A673 (cell line): ENCODE data around the gene KIF9. TPM values are rescaled to one million over a fixed set of nuclear protein-coding genes. Genes with fewer than 3 reads are reported as not detected.

Experiments used
- Bru-seq: library from RNA; stranded (reverse); fragments of 400-500 nt; gene quantifications from one replicate; lab custom pipeline; 2021; lab: Mats Ljungman, UMichigan
- BruChase-seq, 2 experiments: library from RNA; stranded (reverse); fragments of 400-500 nt; gene quantifications; one replicate each; lab custom pipeline; 2021; lab: Mats Ljungman, UMichigan
- BruUV-seq: library from RNA; stranded (reverse); fragments of 400-500 nt; replicated peaks from 2 replicates; lab custom pipeline; 2021; lab: Mats Ljungman, UMichigan
- CTCF ChIA-PET: fragments of 300-600 bp; sonication (Branson Sonifier 250); formaldehyde crosslinking; loops from one replicate; lab custom pipeline; 2022; ENCODE audit warnings: antibody characterized with exemption; lab: Charles Lee
- POLR2A ChIA-PET: fragments of 300-600 bp; sonication (Branson Sonifier 250); formaldehyde crosslinking; loops from one replicate; lab custom pipeline; 2022; ENCODE audit warnings: antibody characterized with exemption; ENCODE audit not compliant: low non-redundant PET; lab: Charles Lee
- DNase-seq: peaks from one replicate; pipeline ENCODE4 v3.0.0-alpha.2; 2015; ENCODE audit warnings: low spot score
- H3K27ac ChIP-seq: fragments of 200-600 bp; sonication (generic); 2 replicates; pipeline ENCODE4 v1.5.1; 2016; ENCODE audit warnings: mixed run types, low read depth, mild to moderate bottlenecking, mixed read lengths, antibody characterized with exemption, low read length; ENCODE audit not compliant: poor library complexity, severe bottlenecking
- H3K27me3 ChIP-seq: fragments of 200-600 bp; sonication (generic); replicated peaks from 2 replicates; pipeline ENCODE4 v1.6.1; 2017; ENCODE audit warnings: mixed run types, low read depth, mild to moderate bottlenecking, mixed read lengths, antibody characterized with exemption, low read length; ENCODE audit not compliant: insufficient read depth, poor library complexity
- H3K36me3 ChIP-seq: fragments of 200-600 bp; sonication (generic); 2 replicates; pipeline ENCODE4 v1.6.1; 2016; ENCODE audit warnings: mixed run types, mild to moderate bottlenecking, mixed read lengths, antibody characterized with exemption, low read length; ENCODE audit not compliant: insufficient read depth, poor library complexity, severe bottlenecking
- H3K4me1 ChIP-seq: fragments of 200-600 bp; sonication (generic); 2 replicates; pipeline ENCODE4 v1.6.1; 2017; ENCODE audit warnings: mixed run types, mild to moderate bottlenecking, mixed read lengths, antibody characterized with exemption, low read length; ENCODE audit not compliant: insufficient read depth, poor library complexity, severe bottlenecking
- H3K4me3 ChIP-seq: fragments of 200-600 bp; sonication (generic); 2 replicates; pipeline ENCODE4 v1.5.1; 2016; ENCODE audit warnings: low read depth, mixed run types, mild to moderate bottlenecking, mixed read lengths, low read length; ENCODE audit not compliant: poor library complexity, severe bottlenecking
- H3K9me3 ChIP-seq: fragments of 200-600 bp; sonication (generic); 2 replicates; pipeline ENCODE4 v1.6.1; 2016; ENCODE audit warnings: mixed run types, low read depth, mild to moderate bottlenecking, mixed read lengths, antibody characterized with exemption, low read length; ENCODE audit not compliant: poor library complexity, severe bottlenecking
- CTCF ChIP-seq: fragments of 300-800, 200-600 bp; sonication (generic); conservative IDR thresholded peaks from 2 replicates; pipeline ENCODE4 v1.5.1; 2017; ENCODE audit warnings: low read depth, mild to moderate bottlenecking, antibody characterized with exemption, low read length, moderate library complexity, mixed read lengths
- EZH2 ChIP-seq: fragments of 200-600 bp; sonication (generic); IDR thresholded peaks from 2 replicates; pipeline ENCODE4 v1.6.1; 2017; ENCODE audit warnings: borderline replicate concordance, low read depth, mild to moderate bottlenecking, mixed read lengths, antibody characterized with exemption, low read length; ENCODE audit not compliant: poor library complexity, severe bottlenecking
- intact Hi-C: fragments of 100-400 bp; cut with micrococcal nuclease; formaldehyde crosslinking; loops from one replicate; pipeline ENCODE4 v1.10.0; 2022; ENCODE audit not compliant: unreplicated experiment
- long read RNA-seq: library from polyadenylated mRNA; stranded (forward); transcript quantifications from one replicate; pipeline ENCODE4 v2.0.0, GENCODE V29; 2022
- total RNA-seq: library from RNA; stranded (reverse); gene quantifications from 2 replicates; pipeline ENCODE4 v1.2.3, GENCODE V29; 2021

The KIF9 gene
- 4.4 and 4.7 TPM in 2 replicates for total RNA-seq
- Bru-seq, nascent RNA, result percentile 29 among the genes with signal in this experiment
- BruChase-seq, experiment 1, labeled RNA remaining after a 2-hour chase, result percentile 25 among the genes with signal in this experiment
- percentile 25 among the genes with signal in this experiment for BruChase-seq, experiment 2, labeled RNA remaining after a 6-hour chase
- long read RNA-seq, partial matches to known transcripts, result 2 of 11 reads
- long read RNA-seq, other reads (novel, unspliced or antisense), result 5 of 11 reads

- Histone ChIP-seq H3K4me1 (no peaks in the 10 kb centered on the region), H3K36me3 (no peaks in the 10 kb centered on the region), H3K27me3 (no peaks in the 10 kb centered on the region), H3K9me3 (no peaks in the 10 kb centered on the region), H3K27ac (peak within 1 kb of the TSS; percentile 94), H3K4me3 (peak within 1 kb of the TSS; percentile 73)
- DNase-seq, result peak; percentile 89
- no peak for TF ChIP-seq CTCF
- no peak for TF ChIP-seq EZH2
- ChIA-PET CTCF (no interaction called here), POLR2A (interaction anchor here (0.5 kb wide), 1 partner anchor 8 kb away, joined by 3 read pairs; no protein-coding TSS in a partner anchor)
- intact Hi-C loops, result no loop called here
- BruUV-seq, result no TSS peak
Observed at GRCh38 chr3:47282424-47283192, at the start of gene KIF9, which contains the start of gene KLHL18. KIF9 (minus strand) TSS chr3:47282799; CDS start chr3:47277374, 5,425 bp downstream. KLHL18 (plus strand) TSS chr3:47282944; CDS start chr3:47282966, 22 bp downstream.

- Histone ChIP-seq H3K4me3 (no peak overlapping the region), H3K27me3 (no peaks in the 10 kb centered on the region), H3K27ac (no peak overlapping the region), H3K36me3 (no peaks in the 10 kb centered on the region), H3K9me3 (no peaks in the 10 kb centered on the region), H3K4me1 (no peaks in the 10 kb centered on the region)
- ChIA-PET CTCF (interaction anchor here (0.6 kb wide), 1 partner anchor 215 kb away, joined by 5 read pairs; no protein-coding TSS in a partner anchor), POLR2A (interaction anchor here (0.6 kb wide), 1 partner anchor 347 kb away, joined by 8 read pairs; no protein-coding TSS in a partner anchor)
- peak; percentile 76 for DNase-seq
- intact Hi-C loops, result loop anchor here (2.0 kb wide), 1 partner anchor 402 kb away; no protein-coding TSS in a partner anchor
- TF ChIP-seq EZH2 (no peak), CTCF (peak; percentile 57)
- BruUV-seq, result no TSS peak
Observed at GRCh38 chr3:47324278-47324865, 41.8 kb upstream of the KIF9 start.
